GM12892 (cell line): ENCODE measurements around the gene NPPA.

ENCODE experiments used
- POLR2A ChIP-seq: IDR thresholded peaks from 2 replicates; pipeline ENCODE4 v1.6.1; 2011; ENCODE audit warnings: low read depth, low read length, control low read depth
- POLR2AphosphoS5 ChIP-seq: IDR thresholded peaks from 2 replicates; pipeline ENCODE4 v1.6.1; 2011; ENCODE audit warnings: low read depth, low read length, control low read depth
- TAF1 ChIP-seq: IDR thresholded peaks from 2 replicates; pipeline ENCODE4 v1.6.1; 2011; ENCODE audit warnings: low read depth, mild to moderate bottlenecking, control low read depth, low read length, borderline replicate concordance

DNA sequence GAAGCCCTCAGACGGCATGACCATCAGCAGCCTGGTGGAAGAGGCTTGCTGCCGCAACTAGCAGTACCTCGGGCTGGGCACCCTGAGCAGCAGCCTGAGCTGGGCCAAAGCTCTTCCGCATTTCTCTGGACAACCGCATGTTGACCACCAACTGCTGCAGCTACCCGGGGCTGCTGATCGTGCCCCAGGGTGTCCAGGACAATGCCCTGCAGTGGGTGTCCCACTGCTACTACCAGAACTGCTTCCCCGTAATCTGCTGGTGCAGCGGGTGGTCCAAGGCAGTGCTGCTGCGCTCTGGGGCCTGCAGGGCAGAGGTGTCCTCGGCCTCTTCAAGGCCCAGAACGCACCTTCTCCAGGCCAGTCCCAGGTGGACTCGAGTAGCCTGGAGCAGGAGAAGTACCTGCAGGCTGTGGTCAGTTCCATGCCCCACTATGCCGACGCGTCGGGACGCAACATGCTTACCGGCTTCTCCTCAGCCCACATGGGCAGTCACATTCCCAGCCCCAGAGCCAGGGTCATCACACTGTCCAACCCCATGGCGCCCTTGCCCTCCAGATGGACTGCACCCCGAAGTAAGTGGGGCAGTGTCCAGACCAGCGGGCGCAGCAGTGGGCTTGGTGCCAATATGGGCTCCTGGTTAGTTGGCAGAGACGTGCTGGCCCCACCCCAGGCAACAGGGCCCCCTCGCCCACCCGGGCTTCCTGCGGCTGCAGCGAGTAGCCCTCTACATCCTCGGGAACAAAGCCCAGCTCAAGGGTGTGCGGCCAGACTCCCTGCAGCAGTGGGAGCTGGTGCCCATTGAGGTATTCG is 30.7 kb upstream of the NPPA start:
- TF ChIP-seq POLR2A, result no peak
- no peak for TF ChIP-seq POLR2AphosphoS5
- TF ChIP-seq TAF1, result no peak
